NK-92 treated with Interleukin-12 subunit alpha and Interleukin-12 subunit beta, amount 100 ng/mL, for 24 hours (cell line): ENCODE measurements around the gene TTC39C.
"Not testable (repeated sequence)": the region's sequence is repeated elsewhere in the genome, so short reads cannot be mapped to it uniquely, and the experiment has no call there.

Source experiments
- DNase-seq: peaks from one replicate; lab custom pipeline; 2025; lab: John Stamatoyannopoulos, UW

Gene TTC39C

DNA sequence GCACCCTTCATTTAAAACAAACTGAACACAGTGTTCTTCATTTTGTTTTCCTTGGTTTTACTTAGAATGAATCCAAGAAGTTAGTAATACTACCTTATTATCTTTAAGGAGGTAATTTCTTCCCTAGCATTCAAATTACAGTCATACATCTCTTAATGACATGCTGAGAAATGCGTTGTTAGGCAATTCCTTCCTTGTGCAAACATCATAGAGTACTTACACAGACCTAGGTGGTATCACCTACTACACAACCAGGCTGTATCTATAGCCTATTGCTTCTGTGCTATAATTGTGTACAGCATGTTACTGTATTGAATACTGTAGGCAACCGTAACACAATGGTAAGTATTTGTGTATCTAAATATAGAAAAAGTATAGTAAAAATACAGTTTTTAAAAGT, 115.9 kb downstream of the TTC39C start:
- no peak for DNase-seq

DNA sequence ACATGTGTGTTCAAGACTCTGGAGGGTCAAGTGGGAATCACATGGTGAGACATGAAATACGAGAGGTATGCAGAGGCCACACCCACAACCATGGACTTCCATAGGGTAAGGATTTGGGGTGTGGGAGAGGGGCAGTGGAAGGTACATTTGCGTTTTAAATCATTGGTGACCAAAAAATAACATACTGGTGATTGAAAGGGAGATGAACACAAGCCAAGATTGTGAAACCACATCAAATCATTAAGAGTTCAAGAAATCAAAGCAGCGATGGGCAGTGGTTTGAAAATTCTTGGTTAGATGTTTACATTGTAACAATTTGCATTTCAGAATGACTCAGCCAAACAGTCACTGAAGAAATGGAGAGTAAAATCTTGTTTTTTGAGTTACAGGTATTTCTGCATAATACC, 122.4 kb downstream of the TTC39C start:
- no peak for DNase-seq

DNA sequence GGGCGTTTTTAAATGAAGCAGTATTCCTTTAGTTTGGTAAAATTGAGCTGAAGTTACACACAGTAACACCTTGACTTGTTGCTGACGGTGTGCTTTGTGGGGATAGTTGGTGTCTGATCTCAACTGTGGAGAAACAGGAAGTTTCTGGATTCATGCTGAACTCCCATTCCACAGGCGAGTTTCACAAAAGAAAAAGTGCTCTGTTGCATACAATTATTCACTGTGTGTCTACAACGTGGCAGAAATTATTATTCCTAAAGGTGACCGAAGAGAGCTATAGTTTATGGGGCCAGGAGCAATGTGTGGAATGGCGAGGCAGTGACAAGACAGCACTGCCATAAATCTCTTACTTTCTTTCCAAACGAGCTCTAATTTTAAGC, 123.8 kb downstream of the TTC39C start:
- no peak for DNase-seq

DNA sequence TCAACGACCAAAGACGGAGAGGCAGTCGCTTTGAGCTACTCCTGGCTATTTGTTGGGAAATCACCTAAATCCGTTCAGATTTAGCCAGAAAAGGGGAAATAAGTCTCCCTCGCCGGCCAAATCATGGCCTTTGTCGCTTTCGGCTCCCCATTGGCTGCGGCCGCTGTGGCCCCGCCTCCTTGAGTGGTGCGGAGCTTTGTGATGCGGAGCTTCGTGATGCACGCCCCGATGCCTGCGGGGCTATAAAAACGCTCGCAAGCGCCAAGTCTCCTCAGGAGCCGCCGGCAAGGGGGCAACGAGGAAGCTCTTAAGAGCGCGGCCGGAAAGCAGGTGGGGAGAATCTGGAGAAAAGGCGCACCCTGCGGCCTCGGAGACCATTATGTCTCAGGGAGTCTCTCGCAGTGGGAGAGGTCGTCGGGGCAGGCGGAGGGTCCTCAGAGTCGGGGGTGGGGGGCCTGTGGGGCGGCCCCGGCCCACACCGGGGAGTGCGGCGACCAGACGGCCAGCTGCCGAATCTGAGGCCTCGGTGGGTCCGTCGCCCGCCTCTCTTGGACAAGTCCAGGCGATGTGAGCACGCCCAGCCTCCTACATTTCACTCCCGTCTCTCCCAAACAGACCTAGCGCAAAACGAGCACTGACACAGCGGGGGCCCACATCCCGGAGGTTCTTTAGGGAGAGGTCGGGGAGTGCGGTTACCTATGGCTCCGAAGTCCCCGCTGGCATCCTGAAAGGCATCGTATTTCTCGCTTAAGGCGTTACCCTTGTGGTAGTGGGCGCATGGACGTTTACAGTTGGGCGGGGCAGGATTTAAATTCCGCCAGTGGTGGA, 124.4 kb downstream of the TTC39C start, which contains the start of gene CABYR:
Gene CABYR (plus strand): TSS at position 274 of the 828 bp plus-strand sequence. CDS start 4,053 bp downstream, outside the sequence.
- no peak for DNase-seq

DNA sequence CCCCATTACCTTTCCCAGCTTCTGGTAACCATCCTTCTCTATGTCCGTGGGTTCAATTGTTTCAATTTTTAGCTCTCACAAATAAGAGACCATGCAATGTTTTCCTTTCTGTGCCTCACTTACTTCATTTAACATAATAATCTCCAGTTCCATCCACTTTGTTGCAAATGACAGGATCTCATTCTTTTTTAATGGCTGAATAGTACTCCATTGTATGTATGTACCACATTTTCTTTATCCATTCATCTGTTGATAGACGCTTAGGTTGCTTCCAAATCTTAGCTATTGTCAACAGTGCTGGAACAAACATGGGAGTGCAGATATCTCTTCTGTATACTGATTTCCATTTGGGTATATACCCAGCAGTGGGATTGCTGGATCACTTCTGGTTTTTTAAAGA, 126.1 kb downstream of the TTC39C start:
- no peak for DNase-seq

DNA sequence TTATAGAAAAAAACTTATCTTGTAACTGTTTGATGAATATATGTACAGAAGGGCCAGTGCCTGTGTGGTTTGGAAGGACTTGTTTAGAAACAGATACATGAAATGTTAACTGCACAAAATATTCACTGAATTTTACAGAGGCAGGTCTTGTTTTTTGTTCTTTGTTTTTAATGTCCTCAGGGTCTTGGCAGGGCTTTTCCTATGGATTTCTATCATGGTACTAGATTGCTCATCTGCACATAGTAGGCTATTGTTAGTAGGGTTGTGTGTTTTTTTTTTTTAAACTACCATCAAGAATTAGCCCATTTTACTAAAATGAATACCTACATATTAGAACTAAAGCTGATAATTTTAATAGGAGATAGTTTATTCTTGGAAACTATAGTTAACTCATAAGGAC, 127.8 kb downstream of the TTC39C start:
- no peak for DNase-seq

DNA sequence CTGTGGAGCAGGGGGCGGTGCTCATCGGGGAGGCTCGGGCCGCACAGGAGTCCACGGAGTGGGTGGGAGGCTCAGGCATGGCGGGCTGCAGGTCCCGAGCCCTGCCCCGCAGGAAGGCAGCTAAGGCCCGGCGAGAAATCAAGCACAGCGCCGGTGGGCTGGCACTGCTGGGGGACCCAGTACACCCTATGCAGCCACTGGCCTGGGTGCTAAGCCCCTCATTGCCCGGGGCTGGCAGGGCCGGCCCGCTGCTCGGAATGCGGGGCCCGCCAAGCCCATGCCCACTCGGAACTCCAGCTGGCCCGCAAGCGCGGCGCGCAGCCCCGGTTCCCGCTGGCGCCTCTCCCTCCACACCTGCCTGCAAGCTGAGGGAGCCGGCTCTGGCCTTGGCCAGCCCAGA, 135.0 kb downstream of the TTC39C start:
- not testable (repeated sequence) for DNase-seq

DNA sequence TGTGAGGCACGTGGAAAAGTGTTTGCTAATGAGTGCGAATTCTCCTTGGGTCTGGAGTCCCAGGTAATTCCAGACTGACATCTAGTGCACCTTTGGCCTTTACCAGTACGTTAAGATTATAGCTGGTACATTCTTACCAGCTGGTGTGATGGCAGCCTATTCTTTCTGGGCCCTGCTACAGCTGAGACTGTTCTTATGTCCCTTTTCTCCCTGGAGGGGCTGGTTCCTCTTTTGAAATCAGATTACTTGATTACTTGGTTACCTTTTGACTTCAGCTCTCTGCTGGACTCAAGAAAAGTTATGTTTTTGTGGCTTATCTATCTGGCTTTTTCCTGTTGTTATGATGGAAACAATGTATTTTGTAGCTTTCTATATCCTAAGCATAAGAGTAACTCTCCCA, 138.8 kb downstream of the TTC39C start:
- DNase-seq = no peak

DNA sequence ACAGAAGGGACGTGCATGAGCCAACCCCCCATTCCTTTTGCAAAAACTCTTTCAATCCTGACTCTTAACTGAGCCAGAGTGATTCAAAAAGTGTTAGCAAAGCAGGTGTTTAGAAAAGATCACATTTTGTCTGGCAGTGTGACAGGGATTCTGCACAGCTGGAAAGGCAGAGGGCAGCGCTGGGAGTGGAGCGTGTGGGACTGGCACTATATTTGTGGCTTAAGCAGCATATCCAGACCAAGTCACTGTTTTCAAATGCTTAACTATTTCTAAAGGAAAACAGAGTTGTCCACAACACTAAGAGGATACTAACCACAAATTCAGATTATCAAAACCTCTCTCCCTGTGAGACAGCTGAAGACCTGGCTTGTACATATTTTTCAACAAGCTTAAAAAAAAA, 143.3 kb downstream of the TTC39C start:
- no peak for DNase-seq

DNA sequence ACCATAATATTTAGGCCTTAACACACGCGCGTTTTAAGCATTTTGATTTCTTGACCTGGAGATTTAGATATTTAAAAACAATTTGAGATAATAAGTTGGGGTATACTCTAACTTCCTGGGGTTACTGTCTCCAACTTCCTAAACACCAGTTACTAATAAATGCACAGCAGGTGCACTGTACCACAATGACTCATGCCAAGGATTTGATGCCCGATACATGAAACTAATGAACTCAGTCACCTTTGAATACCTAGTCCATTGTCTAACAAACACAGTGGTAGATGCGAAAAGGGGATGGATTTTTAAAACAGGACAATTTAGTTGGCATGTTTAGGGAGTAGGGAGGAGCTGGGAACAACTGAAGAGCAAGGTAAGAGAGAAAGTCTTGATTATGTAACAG, 145.5 kb downstream of the TTC39C start:
- no peak for DNase-seq

DNA sequence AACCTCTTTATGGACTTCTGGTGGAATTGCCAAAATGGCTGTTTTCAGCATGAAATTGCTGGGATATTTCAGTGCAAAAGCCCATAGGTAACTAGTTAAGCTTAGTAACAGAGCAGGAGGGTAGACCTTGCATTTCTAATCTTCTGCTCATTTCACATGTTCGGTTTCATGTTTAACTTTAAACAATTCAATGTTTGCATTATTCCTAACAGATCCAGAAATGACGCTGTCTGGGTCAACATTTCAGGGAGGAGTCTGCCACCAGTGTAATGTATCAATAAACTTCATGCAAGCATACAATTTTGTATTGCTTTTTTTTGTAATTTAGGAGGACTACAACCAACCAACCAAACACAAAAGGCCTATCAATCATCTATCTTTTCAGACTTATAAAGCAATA, 146.8 kb downstream of the TTC39C start:
- DNase-seq = no peak

DNA sequence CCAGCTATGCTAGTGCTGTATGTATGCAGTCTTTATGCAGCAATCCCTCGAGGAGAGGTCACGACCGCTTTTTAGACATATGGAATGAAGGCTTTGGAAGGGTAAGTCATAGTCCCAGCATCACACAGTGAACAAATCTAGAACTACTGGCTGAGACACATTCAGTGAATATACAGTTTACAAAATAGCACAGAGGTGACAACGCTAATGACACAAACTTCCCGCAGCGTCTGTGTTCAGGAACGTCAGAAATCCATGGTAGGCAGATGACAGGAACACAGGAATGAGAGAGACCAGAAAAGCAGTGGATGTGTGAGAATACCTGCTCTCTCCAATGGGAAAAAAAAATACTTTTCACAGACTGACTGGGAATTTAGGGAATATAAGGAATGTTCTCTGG, 153.9 kb downstream of the TTC39C start:
- no peak for DNase-seq

DNA sequence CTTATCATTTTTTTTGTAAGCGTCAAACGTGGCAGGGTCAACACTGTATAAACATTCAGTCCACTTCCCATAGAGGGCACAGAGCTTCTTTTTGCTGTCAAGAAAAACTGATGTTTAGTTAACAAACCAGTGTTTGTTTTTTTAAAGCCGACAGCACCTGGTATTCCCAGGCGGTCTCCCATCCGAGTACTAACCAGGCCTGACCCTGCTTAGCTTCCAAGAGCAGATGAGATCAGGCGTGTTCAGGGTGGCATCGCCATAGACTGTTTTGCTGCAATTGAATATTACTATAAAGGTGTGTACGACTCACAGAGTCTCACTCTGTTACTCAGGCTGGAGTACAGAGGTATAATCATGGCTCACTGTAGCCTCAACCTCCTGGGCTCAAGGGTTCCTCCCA, 155.8 kb downstream of the TTC39C start:
- no peak for DNase-seq

DNA sequence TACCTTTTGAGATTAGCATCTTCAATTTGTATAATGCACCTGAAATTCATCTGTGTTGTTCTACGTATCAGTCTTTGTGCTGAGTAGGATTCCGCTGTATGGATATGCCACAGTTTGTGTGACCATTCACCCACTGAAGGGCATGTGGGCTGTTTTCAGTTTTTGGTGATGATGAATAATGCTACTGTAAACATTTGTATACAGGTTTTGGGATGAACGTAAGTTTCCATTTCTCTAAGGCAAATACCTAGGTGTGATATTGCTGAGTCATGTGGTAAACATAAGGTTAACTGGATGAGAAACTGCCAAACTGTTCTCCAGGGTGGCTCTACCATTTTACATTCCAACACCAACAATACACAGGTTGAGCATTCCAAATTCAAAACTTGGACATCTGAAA, 159.4 kb downstream of the TTC39C start:
- no peak for DNase-seq

DNA sequence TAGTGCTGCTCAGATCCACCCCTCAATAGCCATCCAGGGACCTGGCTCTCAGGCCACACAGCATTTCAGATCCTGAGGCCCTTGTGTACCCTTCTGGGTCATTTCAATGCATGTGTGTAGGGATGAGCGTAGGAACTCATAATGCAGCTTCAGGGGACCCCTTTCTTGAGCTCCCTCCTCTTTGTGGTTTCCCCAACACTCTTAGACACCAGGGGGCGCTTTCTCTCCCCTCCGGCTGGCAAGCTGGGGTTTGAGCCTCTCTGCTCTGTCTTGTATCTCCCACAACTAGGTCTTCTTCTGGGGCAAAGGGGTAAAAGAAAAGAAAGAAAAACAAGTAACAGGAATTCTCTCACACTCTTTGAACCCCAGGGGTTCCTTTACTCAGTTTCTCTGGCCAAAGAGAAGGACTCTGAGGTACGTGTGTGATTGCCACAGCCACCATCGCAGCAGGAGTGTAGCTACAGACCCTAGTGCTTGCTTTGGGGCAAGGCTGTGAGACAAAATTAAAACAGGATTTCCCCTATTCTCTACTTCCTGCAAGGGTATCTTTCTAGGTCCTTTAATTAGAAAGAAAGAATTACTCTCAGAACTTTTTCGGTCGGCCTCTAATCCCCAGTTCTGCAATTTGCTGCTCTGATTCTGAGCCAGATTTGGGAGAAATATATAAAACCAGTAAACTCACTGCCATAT, 162.3 kb downstream of the TTC39C start:
- DNase-seq = peak; percentile 2

DNA sequence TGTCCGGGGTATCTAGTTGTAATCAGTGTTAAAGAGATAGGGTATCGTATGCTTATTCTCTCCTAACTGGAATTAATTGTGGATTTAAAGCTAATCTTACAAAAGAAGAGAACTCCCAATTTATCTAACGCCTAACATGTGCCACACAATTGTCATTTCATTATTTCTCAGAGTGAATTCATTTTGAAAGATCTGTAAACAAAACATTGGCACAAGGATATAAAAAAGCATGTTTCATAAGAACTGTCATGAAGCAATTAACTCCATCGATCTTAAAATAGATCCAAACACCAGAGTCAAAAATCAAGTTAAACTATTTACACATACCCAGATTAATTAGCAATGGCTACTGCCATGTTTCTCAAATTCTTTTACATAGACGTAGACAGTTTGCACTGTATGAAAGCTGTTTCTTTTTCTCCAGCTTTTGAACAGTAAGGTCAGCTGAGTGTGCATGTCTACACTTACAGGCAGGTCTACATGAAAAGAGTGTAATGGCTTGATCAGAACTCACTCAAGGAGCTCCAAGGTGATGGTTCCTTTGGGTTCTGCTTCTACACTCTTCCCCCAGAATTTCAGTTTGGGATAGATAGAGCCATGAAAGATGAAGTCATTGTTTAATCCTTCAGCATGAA, 163.1 kb downstream of the TTC39C start:
- no peak for DNase-seq

DNA sequence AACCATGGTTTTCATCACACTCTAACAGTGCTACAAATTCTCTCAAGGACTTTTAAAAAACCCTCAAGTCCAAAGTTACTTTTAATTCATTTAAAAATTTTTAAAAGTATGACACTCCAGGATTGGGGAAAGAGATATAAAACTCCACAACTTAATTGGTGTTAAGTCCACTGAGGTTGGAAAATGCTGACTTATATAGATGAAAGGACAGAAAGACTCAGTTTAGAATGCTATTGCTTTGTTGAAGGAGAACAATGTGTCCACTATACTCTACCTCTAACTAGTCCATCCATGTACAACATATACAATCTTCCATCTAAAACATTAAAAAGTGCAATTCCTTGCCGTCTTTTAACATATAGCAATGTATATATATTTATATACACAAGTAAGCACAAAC, 165.5 kb downstream of the TTC39C start:
- no peak for DNase-seq

DNA sequence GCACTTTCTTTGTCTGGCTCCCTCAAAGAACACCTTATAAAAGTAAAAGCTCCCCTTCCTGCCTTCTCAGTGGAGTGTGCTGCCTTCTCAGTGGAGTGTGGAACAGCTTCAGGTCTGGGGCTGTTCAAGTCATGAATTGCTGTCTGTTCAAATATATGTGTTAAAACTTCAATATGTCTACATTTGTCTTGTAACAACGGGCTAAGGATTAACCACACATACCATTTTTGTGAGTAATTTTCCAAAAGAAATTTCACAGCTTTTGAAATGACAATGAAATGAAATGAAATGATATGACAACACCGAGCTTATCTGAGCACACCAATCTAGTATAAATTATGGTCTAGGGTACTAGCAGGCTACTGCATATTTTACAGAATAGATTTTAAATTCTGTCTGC, 167.3 kb downstream of the TTC39C start:
- no peak for DNase-seq
